Liver (tissue), 3 donors: Measurements from ENCODE around the gene SWSAP1.

Experiments used
- GABPA ChIP-seq, 2 donors: IDR thresholded peaks in 1 of 2; conservative IDR thresholded peaks in 1 of 2; 2 replicates each; pipeline ENCODE4 v1.6.1; 2016; ENCODE audit warnings: antibody characterized with exemption in 2 of 2, mild to moderate bottlenecking in 1 of 2, moderate library complexity in 1 of 2
- JUND ChIP-seq, 2 donors: IDR thresholded peaks; 2 replicates each; pipeline ENCODE4 v1.6.1; 2016; ENCODE audit warnings: antibody characterized with exemption in 2 of 2
- RAD21 ChIP-seq, 2 donors: IDR thresholded peaks; 2 replicates each; pipeline ENCODE4 v1.6.1; 2016; ENCODE audit warnings: antibody characterized with exemption in 2 of 2, mild to moderate bottlenecking in 2 of 2
- TF ChIP-seq, protein P1 (sequence below): fragments of 150-350 bp; IDR thresholded peaks from 2 replicates; pipeline ENCODE4 v1.5.1; 2017; ENCODE audit warnings: improper control_type of control experiment, low read depth, low read length; ENCODE audit not compliant: missing input control
- TF ChIP-seq, protein P2 (sequence below): IDR thresholded peaks from 2 replicates; pipeline ENCODE4 v1.6.1; 2016; ENCODE audit warnings: antibody characterized with exemption, mild to moderate bottlenecking
- TF ChIP-seq, protein P3 (sequence below): IDR thresholded peaks from 2 replicates; pipeline ENCODE4 v1.6.1; 2016; ENCODE audit warnings: antibody characterized with exemption
- donor health status: healthy.
- donor health status: healthy.

GRCh38 chr19:11390359-11390758, 15.9 kb downstream of the SWSAP1 start:
- TF ChIP-seq, protein P1, sequence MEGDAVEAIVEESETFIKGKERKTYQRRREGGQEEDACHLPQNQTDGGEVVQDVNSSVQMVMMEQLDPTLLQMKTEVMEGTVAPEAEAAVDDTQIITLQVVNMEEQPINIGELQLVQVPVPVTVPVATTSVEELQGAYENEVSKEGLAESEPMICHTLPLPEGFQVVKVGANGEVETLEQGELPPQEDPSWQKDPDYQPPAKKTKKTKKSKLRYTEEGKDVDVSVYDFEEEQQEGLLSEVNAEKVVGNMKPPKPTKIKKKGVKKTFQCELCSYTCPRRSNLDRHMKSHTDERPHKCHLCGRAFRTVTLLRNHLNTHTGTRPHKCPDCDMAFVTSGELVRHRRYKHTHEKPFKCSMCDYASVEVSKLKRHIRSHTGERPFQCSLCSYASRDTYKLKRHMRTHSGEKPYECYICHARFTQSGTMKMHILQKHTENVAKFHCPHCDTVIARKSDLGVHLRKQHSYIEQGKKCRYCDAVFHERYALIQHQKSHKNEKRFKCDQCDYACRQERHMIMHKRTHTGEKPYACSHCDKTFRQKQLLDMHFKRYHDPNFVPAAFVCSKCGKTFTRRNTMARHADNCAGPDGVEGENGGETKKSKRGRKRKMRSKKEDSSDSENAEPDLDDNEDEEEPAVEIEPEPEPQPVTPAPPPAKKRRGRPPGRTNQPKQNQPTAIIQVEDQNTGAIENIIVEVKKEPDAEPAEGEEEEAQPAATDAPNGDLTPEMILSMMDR, result no peak
- TF ChIP-seq JUND (IDR thresholded peaks at IDR 0.05), result no peak
- no peak for TF ChIP-seq GABPA (IDR thresholded peaks at IDR 0.05 in 1 of 2, conservative IDR thresholded peaks at IDR 0.05 in 1 of 2)
- TF ChIP-seq, protein P2, sequence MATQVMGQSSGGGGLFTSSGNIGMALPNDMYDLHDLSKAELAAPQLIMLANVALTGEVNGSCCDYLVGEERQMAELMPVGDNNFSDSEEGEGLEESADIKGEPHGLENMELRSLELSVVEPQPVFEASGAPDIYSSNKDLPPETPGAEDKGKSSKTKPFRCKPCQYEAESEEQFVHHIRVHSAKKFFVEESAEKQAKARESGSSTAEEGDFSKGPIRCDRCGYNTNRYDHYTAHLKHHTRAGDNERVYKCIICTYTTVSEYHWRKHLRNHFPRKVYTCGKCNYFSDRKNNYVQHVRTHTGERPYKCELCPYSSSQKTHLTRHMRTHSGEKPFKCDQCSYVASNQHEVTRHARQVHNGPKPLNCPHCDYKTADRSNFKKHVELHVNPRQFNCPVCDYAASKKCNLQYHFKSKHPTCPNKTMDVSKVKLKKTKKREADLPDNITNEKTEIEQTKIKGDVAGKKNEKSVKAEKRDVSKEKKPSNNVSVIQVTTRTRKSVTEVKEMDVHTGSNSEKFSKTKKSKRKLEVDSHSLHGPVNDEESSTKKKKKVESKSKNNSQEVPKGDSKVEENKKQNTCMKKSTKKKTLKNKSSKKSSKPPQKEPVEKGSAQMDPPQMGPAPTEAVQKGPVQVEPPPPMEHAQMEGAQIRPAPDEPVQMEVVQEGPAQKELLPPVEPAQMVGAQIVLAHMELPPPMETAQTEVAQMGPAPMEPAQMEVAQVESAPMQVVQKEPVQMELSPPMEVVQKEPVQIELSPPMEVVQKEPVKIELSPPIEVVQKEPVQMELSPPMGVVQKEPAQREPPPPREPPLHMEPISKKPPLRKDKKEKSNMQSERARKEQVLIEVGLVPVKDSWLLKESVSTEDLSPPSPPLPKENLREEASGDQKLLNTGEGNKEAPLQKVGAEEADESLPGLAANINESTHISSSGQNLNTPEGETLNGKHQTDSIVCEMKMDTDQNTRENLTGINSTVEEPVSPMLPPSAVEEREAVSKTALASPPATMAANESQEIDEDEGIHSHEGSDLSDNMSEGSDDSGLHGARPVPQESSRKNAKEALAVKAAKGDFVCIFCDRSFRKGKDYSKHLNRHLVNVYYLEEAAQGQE, result no peak
- no peak for TF ChIP-seq RAD21 (IDR thresholded peaks at IDR 0.05)
- TF ChIP-seq, protein P3, sequence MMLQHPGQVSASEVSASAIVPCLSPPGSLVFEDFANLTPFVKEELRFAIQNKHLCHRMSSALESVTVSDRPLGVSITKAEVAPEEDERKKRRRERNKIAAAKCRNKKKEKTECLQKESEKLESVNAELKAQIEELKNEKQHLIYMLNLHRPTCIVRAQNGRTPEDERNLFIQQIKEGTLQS, result no peak
